CD4-positive, alpha-beta T cell treated with Interleukin-1 beta for 1 hour (primary cell): ENCODE results near the gene LCN9.
"Not testable (repeated sequence)": the region's sequence is repeated elsewhere in the genome, so short reads cannot be mapped to it uniquely, and the experiment has no call there.

Experiments used
- DNase-seq, 2 donors: peaks; one replicate each; pipeline ENCODE4 v3.0.0-alpha.2; 2020 to 2022

LCN9 gene, protein sequence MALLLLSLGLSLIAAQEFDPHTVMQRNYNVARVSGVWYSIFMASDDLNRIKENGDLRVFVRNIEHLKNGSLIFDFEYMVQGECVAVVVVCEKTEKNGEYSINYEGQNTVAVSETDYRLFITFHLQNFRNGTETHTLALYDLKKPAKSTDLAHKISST

DNA sequence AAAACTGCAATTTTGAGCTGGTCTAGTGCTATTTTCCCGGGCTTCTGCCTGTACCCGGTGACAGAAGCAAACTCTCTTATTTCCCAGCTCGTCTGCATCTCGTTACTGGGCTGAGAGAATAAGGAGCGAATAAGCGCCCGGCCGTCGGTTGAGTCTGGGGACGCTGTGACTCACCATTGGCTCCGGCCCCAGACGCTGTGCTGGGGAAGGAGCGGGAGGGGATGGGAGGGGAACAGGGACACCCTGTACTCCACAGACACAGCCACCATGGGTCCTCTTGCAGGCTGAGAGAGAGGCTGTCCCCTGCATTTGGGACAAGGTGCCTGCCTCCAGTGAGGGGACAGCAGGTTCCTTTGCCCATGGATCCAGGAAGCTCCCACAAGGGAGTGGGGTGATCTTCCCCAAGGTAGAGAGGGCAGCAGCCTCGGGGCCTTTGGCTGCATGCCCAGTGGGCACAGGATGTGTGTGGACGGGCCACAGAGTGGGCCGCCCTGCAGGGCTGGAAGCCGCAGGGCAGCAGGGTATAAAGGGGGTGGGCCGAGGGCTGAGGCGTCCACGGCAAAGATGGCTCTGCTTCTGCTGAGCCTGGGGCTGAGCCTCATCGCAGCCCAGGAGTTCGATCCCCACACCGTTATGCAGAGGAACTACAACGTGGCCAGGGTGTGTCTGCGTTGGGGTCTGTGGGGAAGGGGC is at the start of gene LCN9:
LCN9 (plus strand) TSS at position 552 of the 693 bp plus-strand sequence; CDS start at position 565, 13 bp downstream.
- DNase-seq: no peak

DNA sequence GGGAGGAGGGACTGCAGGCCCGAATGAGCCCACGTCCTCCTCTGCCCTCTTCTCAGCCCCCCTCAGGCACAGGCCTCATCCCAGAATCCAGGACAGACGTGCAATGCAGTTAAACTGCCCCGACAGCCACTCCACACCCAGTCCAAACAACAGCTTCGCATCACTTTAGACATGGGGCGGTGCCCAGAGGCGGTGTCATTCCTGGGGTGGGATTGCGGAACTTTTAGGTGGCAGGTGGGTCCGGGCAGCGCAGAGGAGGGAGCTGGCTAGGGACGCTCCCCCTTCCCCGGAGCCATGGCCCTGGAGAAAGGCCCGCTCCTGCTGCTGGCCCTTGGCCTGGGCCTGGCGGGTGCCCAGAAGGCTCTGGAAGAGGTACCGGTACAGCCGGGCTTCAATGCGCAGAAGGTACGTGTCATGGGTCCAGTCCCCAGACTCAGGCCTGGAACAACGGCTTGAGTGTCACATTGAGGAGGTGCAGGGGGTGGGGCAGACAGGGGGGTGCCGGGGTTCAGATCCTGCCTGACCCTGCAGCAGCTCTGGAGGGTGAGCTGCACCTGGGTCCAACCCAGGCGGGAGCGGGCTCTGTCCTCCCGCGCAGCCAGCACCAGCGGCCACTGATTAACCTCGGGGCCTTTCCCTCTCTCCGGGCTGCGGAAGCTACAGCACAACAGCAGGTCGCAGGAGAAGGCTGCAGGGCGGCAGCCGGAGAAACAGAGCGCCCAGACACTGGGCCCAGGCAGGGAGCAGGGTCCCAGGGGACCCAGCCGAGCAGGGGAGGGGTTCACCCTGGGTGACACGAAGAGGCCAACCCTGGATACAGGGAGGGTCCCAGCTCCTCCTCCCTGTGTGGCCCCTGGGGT is 48.9 kb upstream of the LCN9 start:
- DNase-seq: no peak

DNA sequence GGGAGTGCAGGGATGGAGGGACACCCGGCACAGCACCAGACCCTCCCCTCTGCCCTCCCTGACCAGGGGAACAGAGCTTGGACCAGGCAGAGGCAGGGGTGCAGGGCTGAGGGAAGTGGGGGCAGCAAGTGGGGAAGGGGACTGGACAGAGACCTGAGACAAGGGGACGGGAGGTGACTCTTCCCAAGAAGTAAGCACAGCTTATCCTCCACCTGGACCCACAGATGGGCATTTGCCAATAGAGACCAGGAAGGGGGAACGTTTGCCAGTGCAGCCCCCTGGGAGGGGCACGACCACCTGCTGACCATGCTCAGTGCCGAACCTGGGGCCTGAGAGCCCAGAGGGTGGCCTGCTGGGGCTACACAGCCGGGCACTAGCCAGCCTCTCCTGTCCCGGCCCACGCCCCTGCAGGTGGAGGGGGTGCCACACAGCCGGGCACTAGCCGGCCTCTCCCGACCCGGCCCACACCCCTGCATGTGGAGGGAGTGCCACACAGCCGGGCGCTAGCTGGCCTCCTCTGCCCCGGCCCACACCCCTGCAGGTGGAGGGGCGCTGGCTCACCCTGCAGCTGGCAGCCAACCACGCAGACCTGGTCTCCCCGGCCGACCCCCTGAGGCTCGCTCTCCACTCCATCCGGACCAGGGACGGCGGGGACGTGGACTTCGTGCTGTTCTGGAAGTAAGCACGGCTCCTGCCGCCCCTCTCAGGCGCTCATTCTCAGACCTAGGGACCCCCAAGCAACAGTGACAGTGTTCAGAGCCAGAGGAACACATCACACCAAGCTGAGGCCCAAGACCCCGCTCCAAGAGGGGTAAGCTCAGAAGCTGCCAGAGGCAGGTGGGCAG is 48.1 kb upstream of the LCN9 start:
- DNase-seq: no peak

DNA sequence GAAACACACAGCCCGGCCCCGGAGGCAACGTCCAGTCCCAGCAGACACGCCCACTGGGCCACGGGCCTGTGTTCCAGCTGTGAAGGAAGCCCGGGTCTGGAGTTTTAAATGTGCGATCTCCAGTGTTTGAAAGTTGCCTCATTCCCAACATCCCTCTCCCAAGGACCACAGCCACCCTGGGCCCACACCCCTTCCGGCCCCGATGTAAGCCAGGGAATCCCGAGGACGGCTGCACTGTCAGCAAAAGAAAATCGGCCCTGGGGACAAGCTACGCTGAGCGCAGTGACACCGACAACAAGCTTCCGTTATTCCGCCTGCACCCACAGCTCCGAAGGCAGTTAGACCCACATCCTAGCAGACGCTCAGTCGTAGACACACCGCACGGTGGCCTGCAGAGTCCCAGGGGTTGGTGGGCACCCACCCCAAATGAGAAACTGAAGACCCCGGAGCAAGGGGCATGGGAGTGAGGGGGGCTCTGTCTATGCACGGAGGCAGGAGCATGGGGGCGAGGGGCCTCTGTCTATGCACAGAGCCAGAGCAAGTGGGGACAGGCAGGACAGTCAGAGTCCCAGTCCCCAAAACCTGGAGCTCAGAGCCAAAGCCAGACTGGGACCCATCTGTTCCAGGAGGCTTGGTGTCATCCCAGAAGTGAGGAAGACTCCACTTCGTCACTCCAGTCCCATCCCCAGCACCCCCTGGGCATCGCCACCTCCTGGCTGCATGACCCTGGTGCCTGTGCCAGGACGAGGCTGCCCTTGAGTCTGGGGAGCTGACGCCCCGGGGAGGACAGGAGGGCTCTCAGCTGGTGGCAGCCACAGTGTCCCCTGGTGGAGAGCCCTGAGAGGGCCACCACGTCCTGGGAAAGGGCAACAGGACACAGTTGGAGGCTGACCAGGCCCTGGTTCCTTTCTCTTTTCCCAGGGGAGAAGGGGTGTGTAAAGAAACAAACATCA is 47.2 kb upstream of the LCN9 start:
- no peak for DNase-seq

DNA sequence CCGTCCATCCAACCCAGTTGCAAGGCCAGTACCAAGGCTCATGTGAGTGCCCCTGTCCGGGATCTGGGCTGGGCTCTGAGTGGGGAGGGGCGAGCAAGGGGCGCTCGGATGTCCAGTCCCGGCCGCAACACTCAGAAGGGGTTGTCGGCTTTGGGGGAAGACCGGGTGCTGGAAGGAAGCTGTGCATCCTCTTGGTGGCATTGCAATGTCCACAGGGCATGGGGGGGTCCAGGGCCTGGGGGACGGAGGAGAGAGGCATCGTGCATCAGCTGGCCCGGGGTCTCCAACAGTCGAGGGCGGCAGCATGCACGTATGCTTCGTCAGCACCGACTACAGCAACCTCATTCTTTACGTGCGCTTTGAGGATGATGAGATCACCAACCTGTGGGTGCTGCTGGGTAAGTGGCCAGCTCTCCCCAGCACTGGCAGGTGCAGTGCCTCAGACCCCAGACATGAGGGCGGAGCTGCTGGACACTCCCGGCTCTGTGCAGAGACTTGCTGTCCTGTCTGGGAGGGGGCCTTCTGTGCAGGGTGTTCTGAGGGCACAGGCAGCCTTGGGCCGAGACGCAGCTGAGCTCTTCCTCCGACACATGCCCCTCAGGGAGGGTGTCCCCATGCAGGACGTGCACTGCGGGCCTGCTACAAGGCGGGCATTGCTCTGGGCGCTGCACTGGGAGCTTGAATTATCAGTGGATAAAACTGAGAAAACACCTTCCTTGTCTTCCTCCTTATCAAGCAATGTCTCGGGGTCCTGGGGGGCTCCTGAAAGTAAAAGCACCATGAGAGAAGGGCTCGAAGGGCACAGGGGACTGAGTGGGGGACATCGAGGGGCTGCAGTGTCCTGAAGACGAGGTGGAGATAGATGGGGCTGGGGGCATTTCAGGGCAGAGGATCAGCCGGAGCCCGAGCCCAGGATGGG is 46.2 kb upstream of the LCN9 start:
- no peak for DNase-seq

DNA sequence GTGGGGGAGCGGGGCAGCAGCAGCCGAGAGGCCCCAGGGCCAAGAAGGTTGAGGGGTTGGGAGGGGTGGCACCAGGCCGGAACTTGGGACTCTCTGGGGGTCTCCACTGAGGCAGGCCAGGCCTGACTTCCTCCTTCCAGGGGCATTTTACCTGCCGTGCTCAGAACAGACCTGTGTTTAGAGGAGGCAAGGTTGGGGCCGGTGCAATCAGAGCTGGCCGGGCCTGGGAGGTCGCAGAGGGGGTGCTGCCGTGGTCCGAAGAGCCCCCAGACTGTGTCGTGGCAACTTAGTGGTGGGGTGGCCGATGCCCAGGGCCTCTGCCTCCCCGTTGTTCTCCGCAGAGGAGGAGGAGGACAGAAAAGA is 45.6 kb upstream of the LCN9 start:
- no peak for DNase-seq

DNA sequence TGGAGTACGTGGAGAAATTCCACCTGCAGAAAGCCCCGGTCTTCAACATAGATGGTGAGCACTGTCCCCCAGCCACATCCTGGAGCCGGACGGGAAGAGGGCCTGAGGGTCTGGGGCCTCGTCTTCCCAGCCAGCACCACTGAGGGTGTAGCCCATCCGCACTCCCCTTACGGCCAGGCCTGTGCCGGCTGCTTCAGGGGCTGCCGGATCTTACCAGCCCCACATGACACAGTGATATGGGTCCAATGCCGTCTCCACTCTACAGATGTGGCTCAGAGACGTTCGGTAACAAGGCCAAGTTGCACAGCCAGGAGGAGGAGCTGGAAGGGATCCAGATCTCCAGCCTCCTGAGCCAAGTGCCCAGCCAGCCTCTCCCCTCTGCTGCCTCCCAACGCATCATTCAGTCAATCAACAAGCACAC is 45.1 kb upstream of the LCN9 start:
- no peak for DNase-seq

DNA sequence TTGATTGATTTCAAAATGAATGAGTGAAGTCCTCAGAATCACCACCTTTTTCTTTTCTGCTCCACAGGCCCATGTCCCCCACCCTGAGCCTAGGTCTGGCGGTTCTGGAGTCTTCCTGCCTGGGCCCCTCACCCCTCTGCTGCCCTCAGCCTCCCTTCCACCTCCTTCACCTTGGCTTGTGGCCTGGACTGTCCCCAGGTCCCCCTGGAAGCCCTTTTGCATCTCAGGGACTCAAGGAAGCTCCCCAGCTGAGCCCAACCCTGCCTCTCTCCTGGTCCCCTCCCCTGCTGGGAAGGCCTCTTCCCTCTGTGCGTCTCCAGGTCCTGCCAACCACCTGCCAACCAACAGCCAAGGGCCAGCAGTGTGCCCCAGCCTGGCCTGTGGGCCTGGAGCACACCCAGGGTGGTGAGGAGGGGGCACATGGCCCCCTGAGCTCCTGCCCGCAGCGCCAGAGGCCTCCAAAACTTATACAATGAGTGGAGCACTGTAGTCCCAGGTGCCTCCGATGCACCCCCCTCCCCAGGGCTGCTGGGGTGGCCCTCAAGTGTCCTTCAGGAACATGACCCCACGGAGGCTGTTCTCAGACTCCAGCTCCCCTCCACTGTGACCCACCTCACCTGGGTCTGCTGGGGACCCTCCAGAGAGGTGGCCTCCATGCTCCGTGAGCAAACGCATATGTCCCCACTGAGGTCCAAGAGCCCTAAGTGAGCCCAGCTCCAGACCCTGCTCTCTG is 44.1 kb upstream of the LCN9 start:
- DNase-seq: no peak

DNA sequence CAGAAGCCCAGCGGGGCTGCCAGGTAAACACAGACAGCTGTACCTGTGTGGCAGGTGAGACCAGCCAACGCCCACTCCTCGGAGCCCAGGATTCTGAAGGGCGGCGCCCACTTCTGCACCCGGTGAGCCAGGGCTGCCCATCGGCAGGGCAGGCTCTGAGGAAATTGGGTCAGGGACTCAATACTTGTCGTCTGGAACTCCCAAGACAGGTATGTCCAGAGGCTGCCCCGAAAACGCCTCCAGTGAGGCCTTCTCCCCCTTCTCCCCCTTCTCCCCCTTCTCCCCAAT is 43.6 kb upstream of the LCN9 start:
- DNase-seq: no peak

DNA sequence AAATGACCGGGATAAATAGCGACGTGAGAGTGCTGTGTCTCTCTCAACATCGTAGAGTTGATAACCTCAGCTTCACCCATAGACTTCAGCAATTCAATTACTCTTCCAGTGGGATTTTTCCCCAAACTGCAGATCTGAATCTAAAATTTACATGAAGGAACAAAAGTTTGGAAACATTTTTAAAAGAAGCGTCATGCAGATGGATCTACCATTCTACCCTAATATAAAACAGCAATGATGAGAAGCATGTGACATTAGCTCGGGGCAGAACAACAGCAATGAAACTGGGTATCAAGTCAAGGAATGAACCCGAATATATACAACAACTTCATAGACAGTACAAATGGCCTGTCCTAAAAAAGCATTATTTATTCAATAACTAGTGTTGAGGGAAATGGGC is 42.6 kb upstream of the LCN9 start:
- no peak for DNase-seq

DNA sequence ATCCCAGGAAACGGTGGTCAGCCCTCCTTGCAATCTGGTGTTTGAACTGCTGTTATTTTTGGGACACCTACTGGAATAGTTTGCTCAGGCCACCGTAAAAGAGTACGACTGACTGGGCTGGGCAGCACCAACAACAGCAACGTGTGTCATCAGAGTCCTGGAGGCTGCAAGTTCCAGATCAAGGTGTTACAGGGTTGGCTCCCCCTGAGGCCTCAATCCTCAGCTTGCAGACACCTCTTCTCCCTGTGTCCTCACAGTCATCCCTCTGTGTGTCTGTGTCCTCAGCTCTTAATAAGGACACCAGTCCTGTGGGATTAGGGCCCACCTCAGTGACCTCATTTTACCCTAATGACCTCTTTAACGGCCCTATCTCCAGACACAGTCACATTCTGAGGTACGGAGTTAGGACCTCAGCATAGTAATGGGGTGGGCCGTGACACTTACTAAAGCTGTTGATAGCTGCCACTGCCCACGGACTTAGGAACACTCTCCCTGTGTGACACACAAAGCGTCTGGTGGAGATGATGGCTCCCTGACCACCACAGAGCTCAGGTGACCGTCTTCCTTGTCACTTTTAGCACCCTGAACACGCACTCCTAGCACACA is 40.6 kb upstream of the LCN9 start:
- no peak for DNase-seq

DNA sequence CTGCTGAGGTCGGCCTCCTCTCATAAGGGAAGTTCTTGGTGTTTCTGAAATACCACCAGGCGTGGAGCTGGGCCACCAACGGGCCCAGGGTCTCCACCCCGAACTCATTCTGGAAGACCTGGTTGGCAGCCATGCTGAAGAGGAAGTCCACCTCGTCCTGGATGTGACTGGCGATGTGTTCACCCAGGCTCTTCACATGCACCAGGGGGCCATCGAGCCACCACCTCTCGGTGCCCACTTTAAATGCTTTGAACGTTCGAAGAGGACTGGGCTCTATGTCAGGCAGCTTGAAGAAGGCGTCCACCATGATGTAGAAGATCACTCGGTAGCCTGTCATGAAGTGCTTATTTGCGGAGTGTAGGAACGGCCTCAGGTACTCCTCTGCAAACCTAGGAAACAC is 38.8 kb upstream of the LCN9 start:
- DNase-seq: no peak

DNA sequence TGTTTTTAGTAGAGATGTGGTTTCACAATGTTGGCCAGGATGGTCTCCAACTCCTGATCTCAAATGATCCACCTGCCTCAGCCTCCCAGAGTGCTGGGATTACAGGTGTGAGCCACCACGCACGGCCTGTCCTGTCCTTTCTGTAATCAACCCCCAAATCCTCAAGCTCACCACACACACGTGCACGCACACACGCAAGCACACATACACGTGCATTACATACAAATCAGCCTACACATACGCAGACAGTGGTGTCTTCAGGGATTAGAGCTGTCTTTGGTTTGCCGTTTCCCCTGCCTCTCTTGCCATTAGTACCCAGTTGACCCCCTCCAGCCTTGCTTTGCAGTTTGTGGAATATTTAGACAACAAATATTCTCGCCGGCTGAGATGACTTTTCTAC is 30.3 kb upstream of the LCN9 start:
- no peak for DNase-seq

DNA sequence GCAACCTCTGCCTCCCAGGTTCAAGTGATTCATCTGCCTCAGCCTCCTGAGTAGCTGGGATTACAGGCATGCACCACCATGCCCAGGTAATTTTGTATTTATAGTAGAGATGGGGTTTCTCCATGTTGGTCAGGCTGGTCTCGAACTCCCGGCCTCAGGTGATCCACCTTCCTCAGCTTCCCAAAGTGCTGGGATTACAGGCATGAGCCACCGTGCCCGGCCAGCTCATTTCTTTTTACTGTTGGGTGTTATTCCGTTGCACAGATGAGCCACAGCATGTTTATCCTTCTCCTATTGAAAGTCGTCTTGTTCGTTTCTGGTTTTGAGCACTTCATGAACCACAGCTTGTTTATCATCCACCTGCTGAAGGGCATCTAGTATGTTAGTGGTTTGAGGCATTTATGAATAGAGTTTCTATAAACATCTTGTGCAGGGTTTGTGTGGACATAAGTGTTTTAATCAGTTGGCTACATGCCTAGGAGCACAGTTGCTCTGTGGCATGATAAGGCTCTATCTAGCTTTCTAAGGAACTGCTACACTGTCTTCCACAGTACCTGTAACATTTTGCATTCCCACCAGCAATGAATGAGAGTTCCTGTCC is 26.1 kb upstream of the LCN9 start:
- DNase-seq: not testable (repeated sequence)

DNA sequence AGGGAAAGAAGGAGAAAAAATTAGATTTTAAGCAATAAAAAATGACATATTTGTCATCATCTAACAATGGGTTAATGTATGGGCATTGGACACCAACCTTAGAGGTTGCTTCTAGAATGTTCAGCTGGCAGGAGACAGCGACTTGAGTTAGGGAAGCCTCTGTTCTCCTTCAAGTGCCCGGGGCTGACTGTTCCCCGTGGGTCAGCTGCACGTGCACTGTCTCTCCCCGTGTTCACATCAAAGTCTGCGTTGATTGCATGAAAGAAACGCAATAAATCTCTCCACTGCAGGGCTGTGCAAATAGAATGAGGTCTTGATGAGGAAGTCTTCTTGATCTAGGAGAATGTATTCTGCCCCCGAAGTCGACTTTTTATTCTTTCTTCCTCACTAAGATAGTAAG is 23.9 kb upstream of the LCN9 start, which contains the start of gene GLT6D1:
GLT6D1 (minus strand) TSS at position 345 of the 400 bp plus-strand sequence. CDS start 353 bp downstream, outside the sequence.
- no peak for DNase-seq

DNA sequence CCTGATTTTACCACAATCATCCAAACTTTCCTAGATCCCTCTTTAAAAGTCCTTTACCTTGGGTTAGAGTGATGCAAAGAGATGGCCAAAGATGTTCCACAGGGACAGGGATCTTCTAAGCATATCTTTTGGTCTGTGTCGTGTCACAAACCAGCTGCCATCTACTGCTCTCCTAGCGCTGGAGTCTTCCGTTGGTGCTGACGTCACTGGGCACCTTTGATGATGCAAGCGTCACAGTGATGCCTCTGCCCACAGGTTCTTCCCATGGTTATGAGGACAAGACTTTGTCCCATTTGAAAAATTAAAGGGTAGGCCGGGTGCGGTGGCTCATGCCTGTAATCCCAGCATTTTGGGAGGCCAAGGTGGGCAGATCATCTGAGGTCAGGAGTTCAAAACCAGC is 22.1 kb upstream of the LCN9 start:
- no peak for DNase-seq

DNA sequence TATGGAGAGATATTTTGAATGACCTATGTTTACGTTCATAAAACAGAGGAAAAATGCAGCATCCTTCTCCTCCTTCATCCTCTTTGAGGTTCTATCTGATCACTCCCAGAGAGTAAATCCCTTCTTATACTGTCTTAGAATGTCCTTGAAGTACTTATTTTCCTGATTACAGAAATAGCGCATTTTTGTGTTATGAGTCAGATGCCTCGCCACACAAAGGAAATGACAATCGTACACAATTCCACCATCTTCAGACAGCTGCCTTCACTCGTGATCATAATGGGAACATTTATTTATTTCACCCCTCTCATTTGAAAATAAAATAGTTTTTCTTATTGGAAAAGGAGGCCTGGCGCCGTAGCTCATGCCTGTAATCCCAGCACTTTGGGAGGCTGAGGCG is 21.4 kb upstream of the LCN9 start:
- DNase-seq: no peak

DNA sequence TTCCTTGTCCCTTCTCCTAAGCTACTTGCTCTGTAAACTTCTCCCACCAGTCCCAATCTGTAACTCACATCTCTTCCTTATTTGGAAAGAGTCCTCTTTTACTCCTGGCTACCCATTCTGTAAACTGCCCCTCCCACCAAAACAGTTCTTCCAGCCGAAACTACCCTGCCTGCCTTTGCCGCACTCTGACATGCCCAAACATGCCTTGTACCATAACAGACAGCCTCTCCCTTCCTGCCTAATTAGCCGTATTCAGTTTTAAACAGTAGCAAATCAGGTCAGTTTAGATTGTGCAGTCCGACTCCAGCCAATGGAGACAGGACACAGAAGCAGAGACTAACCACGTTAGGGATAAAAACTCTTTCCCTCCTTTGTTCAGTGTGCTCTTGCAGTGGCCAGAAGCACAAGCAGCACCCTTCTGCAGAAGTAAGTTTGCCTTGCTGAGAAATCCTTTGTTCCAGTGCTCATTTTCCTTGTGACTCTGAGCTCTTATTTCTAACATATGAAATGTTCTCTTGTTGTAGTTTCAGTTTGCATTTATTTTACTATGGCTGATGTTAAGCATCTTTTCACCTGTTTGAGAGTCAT is 18.4 kb upstream of the LCN9 start:
- no peak for DNase-seq

DNA sequence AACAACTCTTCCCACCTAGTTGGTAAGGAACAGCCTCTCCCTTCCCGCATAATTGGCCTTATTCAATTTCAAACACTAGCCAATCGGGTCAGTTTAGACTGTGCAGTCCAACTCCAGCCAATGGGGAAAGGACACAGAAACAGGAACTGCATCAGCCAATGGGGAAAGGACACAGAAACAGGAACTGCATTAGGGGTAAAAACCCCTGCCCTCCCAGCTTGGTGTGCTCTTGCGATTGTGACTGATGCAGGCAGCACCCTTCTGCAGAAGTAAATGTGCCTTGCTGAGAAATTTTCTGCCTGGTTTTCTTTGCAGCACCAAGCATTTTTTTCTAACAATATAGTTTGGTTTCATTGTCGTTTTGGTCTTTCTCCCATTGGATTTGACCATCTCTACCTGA is 15.2 kb upstream of the LCN9 start:
- DNase-seq: no peak
